ENCODE results near the gene XPO1.

The XPO1 gene

GRCh38 chr2:61465045-61465444 lies 73.1 kb downstream of the XPO1 start:
- H3K9me2 ChIP-seq (replicated peaks; ENCODE audit: insufficient read depth, low read length): no peaks in the 10 kb centered on the region
- peaks cover 54% of the 10 kb centered on the region for H3F3A ChIP-seq (ENCODE audit: insufficient read depth)
- H3K79me2 ChIP-seq (ENCODE audit: insufficient read depth, low read length): peaks cover 100% of the 10 kb centered on the region
- H3K36me3 ChIP-seq (ENCODE audit: low read length): peaks cover 15% of the 10 kb centered on the region
- H3K27me3 ChIP-seq (ENCODE audit: low read length): no peaks in the 10 kb centered on the region
- no peaks in the 10 kb centered on the region for H3K9me3 ChIP-seq (ENCODE audit: insufficient read depth, low read length)
- H3K4me3 ChIP-seq (ENCODE audit: insufficient read depth, low read length, poor library complexity, severe bottlenecking): peak overlapping the region; percentile 36
- no peak overlapping the region for H2AFZ ChIP-seq (ENCODE audit: low read depth, low read length, severe bottlenecking)
- peak overlapping the region; percentile 86 for H3K27ac ChIP-seq (ENCODE audit: low read depth, low read length)
- TF ChIP-seq, protein P1, sequence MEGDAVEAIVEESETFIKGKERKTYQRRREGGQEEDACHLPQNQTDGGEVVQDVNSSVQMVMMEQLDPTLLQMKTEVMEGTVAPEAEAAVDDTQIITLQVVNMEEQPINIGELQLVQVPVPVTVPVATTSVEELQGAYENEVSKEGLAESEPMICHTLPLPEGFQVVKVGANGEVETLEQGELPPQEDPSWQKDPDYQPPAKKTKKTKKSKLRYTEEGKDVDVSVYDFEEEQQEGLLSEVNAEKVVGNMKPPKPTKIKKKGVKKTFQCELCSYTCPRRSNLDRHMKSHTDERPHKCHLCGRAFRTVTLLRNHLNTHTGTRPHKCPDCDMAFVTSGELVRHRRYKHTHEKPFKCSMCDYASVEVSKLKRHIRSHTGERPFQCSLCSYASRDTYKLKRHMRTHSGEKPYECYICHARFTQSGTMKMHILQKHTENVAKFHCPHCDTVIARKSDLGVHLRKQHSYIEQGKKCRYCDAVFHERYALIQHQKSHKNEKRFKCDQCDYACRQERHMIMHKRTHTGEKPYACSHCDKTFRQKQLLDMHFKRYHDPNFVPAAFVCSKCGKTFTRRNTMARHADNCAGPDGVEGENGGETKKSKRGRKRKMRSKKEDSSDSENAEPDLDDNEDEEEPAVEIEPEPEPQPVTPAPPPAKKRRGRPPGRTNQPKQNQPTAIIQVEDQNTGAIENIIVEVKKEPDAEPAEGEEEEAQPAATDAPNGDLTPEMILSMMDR (IDR thresholded peaks at IDR 0.05; ENCODE audit: insufficient read depth, low read length, poor library complexity, severe bottlenecking): no peak
- no peak for TF ChIP-seq EZH2phosphoT487 (conservative IDR thresholded peaks at IDR 0.05; ENCODE audit: low read length)
- 0 out of 2 replicates have a peak, but pooled peaks cover 6% of the 10 kb centered on the region for H4K20me1 ChIP-seq (ENCODE audit: low read depth, low read length)
- peak overlapping the region; percentile 94 for H3K4me2 ChIP-seq (ENCODE audit: low read depth, low read length, poor library complexity, severe bottlenecking)
- H3K9ac ChIP-seq (ENCODE audit: low read length): peak overlapping the region; percentile 77

DNA sequence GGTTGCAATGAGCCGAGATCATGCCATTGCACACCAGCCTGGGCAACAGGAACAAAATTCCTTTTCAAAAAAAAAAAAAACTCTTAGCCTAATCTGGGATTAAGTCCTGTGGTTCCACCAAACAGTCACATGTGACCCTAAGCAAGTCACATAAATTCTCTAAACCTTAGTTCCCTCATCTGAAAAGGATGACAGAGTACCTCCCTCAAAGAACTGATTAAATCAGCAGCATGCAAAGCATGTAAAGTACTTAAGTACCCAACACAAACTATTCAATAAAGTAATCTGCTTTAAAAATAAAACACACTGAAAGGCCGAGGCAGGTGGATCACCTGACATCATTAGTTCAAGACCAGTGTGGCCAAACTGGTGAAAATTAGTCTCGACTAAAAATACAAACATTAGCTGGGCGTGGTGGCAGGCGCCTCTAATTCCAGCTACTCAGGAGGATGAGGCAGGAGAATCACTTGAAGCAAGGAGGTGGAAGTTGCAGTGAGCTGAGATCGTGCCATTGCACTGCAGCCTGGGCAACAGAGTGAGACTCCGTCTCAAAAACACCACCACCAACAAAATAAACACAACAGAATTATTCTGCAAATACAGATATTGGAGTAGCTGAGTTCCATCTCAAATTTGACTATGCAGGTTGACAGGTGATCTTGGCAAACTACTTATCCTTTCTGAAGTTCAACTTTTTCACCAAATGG lies 74.2 kb downstream of the XPO1 start:
- peaks cover 52% of the 10 kb centered on the region for H3F3A ChIP-seq (ENCODE audit: insufficient read depth)
- peaks cover 17% of the 10 kb centered on the region for H3K36me3 ChIP-seq (ENCODE audit: low read length)
- H3K9me2 ChIP-seq (replicated peaks; ENCODE audit: insufficient read depth, low read length): no peaks in the 10 kb centered on the region
- H3K79me2 ChIP-seq (ENCODE audit: insufficient read depth, low read length): peaks cover 100% of the 10 kb centered on the region
- peak overlapping the region; percentile 24 for H3K4me3 ChIP-seq (ENCODE audit: insufficient read depth, low read length, poor library complexity, severe bottlenecking)
- H4K20me1 ChIP-seq (ENCODE audit: low read depth, low read length): 0 out of 2 replicates have a peak, but pooled peaks cover 6% of the 10 kb centered on the region
- H3K27me3 ChIP-seq (ENCODE audit: low read length): no peaks in the 10 kb centered on the region
- TF ChIP-seq, protein P1 (IDR thresholded peaks at IDR 0.05; ENCODE audit: insufficient read depth, low read length, poor library complexity, severe bottlenecking): no peak
- no peak for TF ChIP-seq EZH2phosphoT487 (conservative IDR thresholded peaks at IDR 0.05; ENCODE audit: low read length)
- peak overlapping the region; percentile 77 for H3K9ac ChIP-seq (ENCODE audit: low read length)
- H3K4me2 ChIP-seq (ENCODE audit: low read depth, low read length, poor library complexity, severe bottlenecking): peak overlapping the region; percentile 94
- peak overlapping the region; percentile 86 for H3K27ac ChIP-seq (ENCODE audit: low read depth, low read length)
- H2AFZ ChIP-seq (ENCODE audit: low read depth, low read length, severe bottlenecking): no peak overlapping the region
- H3K9me3 ChIP-seq (ENCODE audit: insufficient read depth, low read length): no peaks in the 10 kb centered on the region

DNA sequence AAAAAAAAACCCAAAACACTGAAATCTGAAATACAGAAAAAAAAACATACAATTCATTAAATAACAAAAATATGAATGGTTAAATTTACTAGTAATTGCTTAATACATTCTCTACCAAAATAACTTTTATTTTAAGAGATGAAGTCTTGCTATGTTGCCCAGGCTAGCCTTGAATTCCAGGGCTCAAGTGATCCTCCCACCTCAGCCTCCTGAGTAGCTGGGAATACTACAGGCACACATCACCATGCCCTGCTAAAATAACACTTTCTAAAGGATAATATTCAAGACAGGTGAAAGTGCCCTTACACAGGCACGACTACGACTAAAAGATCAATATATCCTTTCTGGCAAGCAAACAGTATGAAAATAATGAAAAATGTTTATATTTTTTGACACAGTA lies 76.8 kb downstream of the XPO1 start:
- Histone ChIP-seq H2AFZ (ENCODE audit: low read depth, low read length, severe bottlenecking) (no peak overlapping the region), H3F3A (ENCODE audit: insufficient read depth) (peaks cover 52% of the 10 kb centered on the region), H3K4me3 (ENCODE audit: insufficient read depth, low read length, poor library complexity, severe bottlenecking) (peak overlapping the region; percentile 25), H3K4me2 (ENCODE audit: low read depth, low read length, poor library complexity, severe bottlenecking) (peak overlapping the region; percentile 94), H3K9ac (ENCODE audit: low read length) (peak overlapping the region; percentile 29; the same call in 1 of the 2 replicates), H3K9me2 (replicated peaks; ENCODE audit: insufficient read depth, low read length) (no peaks in the 10 kb centered on the region), H4K20me1 (ENCODE audit: low read depth, low read length) (0 out of 2 replicates have a peak, but pooled peaks cover 6% of the 10 kb centered on the region), H3K27me3 (ENCODE audit: low read length) (no peaks in the 10 kb centered on the region), H3K79me2 (ENCODE audit: insufficient read depth, low read length) (peaks cover 100% of the 10 kb centered on the region), H3K9me3 (ENCODE audit: insufficient read depth, low read length) (no peaks in the 10 kb centered on the region), H3K36me3 (ENCODE audit: low read length) (0 out of 2 replicates have a peak, but pooled peaks cover 6% of the 10 kb centered on the region), H3K27ac (ENCODE audit: low read depth, low read length) (peak overlapping the region; percentile 86)
- TF ChIP-seq EZH2phosphoT487 (conservative IDR thresholded peaks at IDR 0.05; ENCODE audit: low read length): no peak
- TF ChIP-seq, protein P1 (IDR thresholded peaks at IDR 0.05; ENCODE audit: insufficient read depth, low read length, poor library complexity, severe bottlenecking): no peak

All from SU-DHL-6 (cell line).